SW 1271 (cell line): ENCODE measurements around the gene TCEAL9.
A peak's percentile ranks its signal among the peaks of the same experiment; 100 is the strongest.
"Not testable (repeated sequence)": the region's sequence is repeated elsewhere in the genome, so short reads cannot be mapped to it uniquely, and the experiment has no call there.

Experiments
- DNase-seq, 2 experiments: peaks; one replicate each; lab custom pipeline; 2025; lab: John Stamatoyannopoulos, UW

TCEAL9 gene

GRCh38 chrX:103356130-103356798 lies at the start of gene TCEAL9:
Gene TCEAL9 (plus strand): TSS chrX:103356506. CDS start chrX:103357685, 1,179 bp downstream.
- peak; percentile 30 to 48 for DNase-seq

GRCh38 chrX:103309860-103310554 lies 46.3 kb upstream of the TCEAL9 start:
- DNase-seq = no peak

- peak in 1 of 2 experiments; percentile 14 for DNase-seq
Observed at GRCh38 chrX:103310555-103311398, 45.5 kb upstream of the TCEAL9 start, which contains the start of gene BEX2. Gene BEX2 (minus strand): TSS chrX:103310990. CDS start chrX:103309976, 1,014 bp downstream.

- DNase-seq = no peak
Observed at GRCh38 chrX:103311399-103311780, 44.9 kb upstream of the TCEAL9 start.

GRCh38 chrX:103329991-103330390 lies 26.3 kb upstream of the TCEAL9 start, which contains the start of gene TCEAL7:
Gene TCEAL7 (plus strand): TSS chrX:103330239. CDS start chrX:103331404, 1,165 bp downstream.
- no peak for DNase-seq

- no peak for DNase-seq
Observed at GRCh38 chrX:103330681-103331288, 25.5 kb upstream of the TCEAL9 start.

GRCh38 chrX:103338663-103339062 lies 17.6 kb upstream of the TCEAL9 start:
- DNase-seq = no peak

- peak in 1 of 2 experiments; percentile 20 for DNase-seq
Observed at GRCh38 chrX:103343105-103343504, 13.2 kb upstream of the TCEAL9 start.

- no peak for DNase-seq
Observed at GRCh38 chrX:103344606-103345005, 11.7 kb upstream of the TCEAL9 start.

GRCh38 chrX:103347682-103348397 lies 8.5 kb upstream of the TCEAL9 start:
- no peak for DNase-seq

- DNase-seq = no peak
Observed at GRCh38 chrX:103356858-103357257, 552 bp downstream of the TCEAL9 start.

- DNase-seq = no peak
Observed at GRCh38 chrX:103357871-103358270, 1.6 kb downstream of the TCEAL9 start.

GRCh38 chrX:103359605-103360004 lies 3.3 kb downstream of the TCEAL9 start:
- DNase-seq = not testable (repeated sequence)

- DNase-seq = no peak
Observed at GRCh38 chrX:103360092-103360491, 3.8 kb downstream of the TCEAL9 start.

GRCh38 chrX:103360916-103361315 lies 4.6 kb downstream of the TCEAL9 start:
- no peak for DNase-seq

- no peak for DNase-seq
Observed at GRCh38 chrX:103361798-103362197, 5.5 kb downstream of the TCEAL9 start.

- peak in 1 of 2 experiments; percentile 11 for DNase-seq
Observed at GRCh38 chrX:103362474-103362873, 6.2 kb downstream of the TCEAL9 start.

- no peak for DNase-seq
Observed at GRCh38 chrX:103363046-103363445, 6.7 kb downstream of the TCEAL9 start.

GRCh38 chrX:103367502-103367901 lies 11.2 kb downstream of the TCEAL9 start:
- no peak for DNase-seq

GRCh38 chrX:103369479-103369878 lies 13.2 kb downstream of the TCEAL9 start:
- no peak for DNase-seq

- no peak for DNase-seq
Observed at GRCh38 chrX:103372886-103373285, 16.6 kb downstream of the TCEAL9 start.
